ENCODE data around the gene TMEM178B. TPM values are rescaled to one million over a fixed set of nuclear protein-coding genes. Genes with fewer than 3 reads are reported as not detected.

TMEM178B gene
- total RNA-seq, 1 experiment from 2014 or later = not detected

DNA sequence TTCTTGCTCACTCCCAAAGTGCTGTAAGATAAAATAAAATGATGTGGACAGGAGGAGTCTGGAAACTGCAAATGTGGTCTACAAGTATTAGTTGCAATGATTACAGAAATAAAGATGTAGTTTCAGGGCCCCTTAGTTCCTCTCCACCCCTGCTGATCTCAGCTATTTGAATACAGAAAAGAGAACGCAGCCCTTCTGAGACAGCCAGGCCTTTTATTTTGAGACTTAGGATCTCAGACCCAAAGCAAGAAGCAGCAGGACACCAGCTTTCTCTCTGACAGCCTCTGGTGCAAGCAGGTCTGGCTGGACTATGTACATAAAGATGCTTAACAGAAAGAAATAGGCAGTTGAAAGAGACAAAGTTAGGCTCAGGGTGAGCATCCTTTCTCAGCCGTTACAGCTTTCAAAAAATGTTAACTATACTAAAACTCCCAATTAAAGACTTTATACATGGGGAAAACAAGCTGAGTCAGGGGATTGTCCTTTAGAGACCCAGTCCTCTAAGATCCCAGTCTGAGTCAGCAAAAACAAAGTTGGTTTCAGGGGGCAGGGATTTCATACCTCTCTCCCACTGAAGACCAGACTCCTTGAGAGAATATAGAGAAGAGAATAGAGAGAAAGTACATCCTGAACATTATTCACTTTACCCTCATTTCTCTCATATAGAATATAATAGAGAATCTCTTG, 220.4 kb downstream of the TMEM178B start:
- intact Hi-C loops (cut with micrococcal nuclease; ENCODE audit: unreplicated experiment) = no loop called here
- Histone ChIP-seq H3K36me3 (ENCODE audit: low read depth) (no peaks in the 10 kb centered on the region), H3K4me1 (replicated peaks; ENCODE audit: insufficient read depth) (no peaks in the 10 kb centered on the region), H3K27ac (no peak overlapping the region), H3K4me3 (no peak overlapping the region), H2AFZ (no peak overlapping the region), H3K9me3 (ENCODE audit: insufficient read depth, low read depth) (no peaks in the 10 kb centered on the region), H3K4me2 (no peak overlapping the region), H3F3A (ENCODE audit: insufficient read depth, low read depth) (no peaks in the 10 kb centered on the region), H3K9me2 (ENCODE audit: insufficient read depth) (no peaks in the 10 kb centered on the region), H3K27me3 (ENCODE audit: insufficient read depth, low read depth) (peaks cover 53% of the 10 kb centered on the region), H4K20me1 (ENCODE audit: insufficient read depth) (no peaks in the 10 kb centered on the region), H3K79me2 (ENCODE audit: low read depth) (no peaks in the 10 kb centered on the region)
- POLR2A ChIA-PET (ENCODE audit: unreplicated experiment) = no interaction called here
- CTCF ChIA-PET = no interaction called here
- no peak for DNase-seq
- no TSS peak for BruUV-seq (replicated peaks)
- no peak for TF ChIP-seq EZH2 (IDR thresholded peaks at IDR 0.05; ENCODE audit: low read depth)
- TF ChIP-seq, protein P1, sequence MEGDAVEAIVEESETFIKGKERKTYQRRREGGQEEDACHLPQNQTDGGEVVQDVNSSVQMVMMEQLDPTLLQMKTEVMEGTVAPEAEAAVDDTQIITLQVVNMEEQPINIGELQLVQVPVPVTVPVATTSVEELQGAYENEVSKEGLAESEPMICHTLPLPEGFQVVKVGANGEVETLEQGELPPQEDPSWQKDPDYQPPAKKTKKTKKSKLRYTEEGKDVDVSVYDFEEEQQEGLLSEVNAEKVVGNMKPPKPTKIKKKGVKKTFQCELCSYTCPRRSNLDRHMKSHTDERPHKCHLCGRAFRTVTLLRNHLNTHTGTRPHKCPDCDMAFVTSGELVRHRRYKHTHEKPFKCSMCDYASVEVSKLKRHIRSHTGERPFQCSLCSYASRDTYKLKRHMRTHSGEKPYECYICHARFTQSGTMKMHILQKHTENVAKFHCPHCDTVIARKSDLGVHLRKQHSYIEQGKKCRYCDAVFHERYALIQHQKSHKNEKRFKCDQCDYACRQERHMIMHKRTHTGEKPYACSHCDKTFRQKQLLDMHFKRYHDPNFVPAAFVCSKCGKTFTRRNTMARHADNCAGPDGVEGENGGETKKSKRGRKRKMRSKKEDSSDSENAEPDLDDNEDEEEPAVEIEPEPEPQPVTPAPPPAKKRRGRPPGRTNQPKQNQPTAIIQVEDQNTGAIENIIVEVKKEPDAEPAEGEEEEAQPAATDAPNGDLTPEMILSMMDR (conservative IDR thresholded peaks at IDR 0.05) = no peak

- POLR2A ChIA-PET (ENCODE audit: unreplicated experiment) = no interaction called here
- Histone ChIP-seq H3K4me2 (no peak overlapping the region), H3K79me2 (ENCODE audit: low read depth) (no peaks in the 10 kb centered on the region), H3K27me3 (ENCODE audit: insufficient read depth, low read depth) (peaks cover 51% of the 10 kb centered on the region), H4K20me1 (ENCODE audit: insufficient read depth) (no peaks in the 10 kb centered on the region), H2AFZ (no peak overlapping the region), H3K9me2 (ENCODE audit: insufficient read depth) (no peaks in the 10 kb centered on the region), H3F3A (ENCODE audit: insufficient read depth, low read depth) (no peaks in the 10 kb centered on the region), H3K4me3 (no peak overlapping the region), H3K9me3 (ENCODE audit: insufficient read depth, low read depth) (no peaks in the 10 kb centered on the region), H3K4me1 (replicated peaks; ENCODE audit: insufficient read depth) (no peaks in the 10 kb centered on the region), H3K36me3 (ENCODE audit: low read depth) (no peaks in the 10 kb centered on the region), H3K27ac (no peak overlapping the region)
- no TSS peak for BruUV-seq (replicated peaks)
- intact Hi-C loops (cut with micrococcal nuclease; ENCODE audit: unreplicated experiment) = no loop called here
- CTCF ChIA-PET = no interaction called here
- DNase-seq = no peak
- no peak for TF ChIP-seq EZH2 (IDR thresholded peaks at IDR 0.05; ENCODE audit: low read depth)
- TF ChIP-seq, protein P1 (conservative IDR thresholded peaks at IDR 0.05) = no peak
These were observed 221.6 kb downstream of the TMEM178B start for GRCh38 chr7:141295367-141295895.

- Histone ChIP-seq H4K20me1 (ENCODE audit: insufficient read depth) (no peaks in the 10 kb centered on the region), H2AFZ (no peak overlapping the region), H3F3A (ENCODE audit: insufficient read depth, low read depth) (no peaks in the 10 kb centered on the region), H3K9me3 (ENCODE audit: insufficient read depth, low read depth) (no peaks in the 10 kb centered on the region), H3K27me3 (ENCODE audit: insufficient read depth, low read depth) (peaks cover 14% of the 10 kb centered on the region), H3K79me2 (ENCODE audit: low read depth) (no peaks in the 10 kb centered on the region), H3K4me1 (replicated peaks; ENCODE audit: insufficient read depth) (no peaks in the 10 kb centered on the region), H3K4me3 (no peak overlapping the region), H3K27ac (no peak overlapping the region), H3K36me3 (ENCODE audit: low read depth) (no peaks in the 10 kb centered on the region), H3K4me2 (no peak overlapping the region), H3K9me2 (ENCODE audit: insufficient read depth) (no peaks in the 10 kb centered on the region)
- intact Hi-C loops (cut with micrococcal nuclease; ENCODE audit: unreplicated experiment) = no loop called here
- no peak for DNase-seq
- POLR2A ChIA-PET (ENCODE audit: unreplicated experiment) = interaction anchor here (0.7 kb wide), 1 partner anchor 331 kb away, joined by 5 read pairs; no protein-coding TSS in a partner anchor
- TF ChIP-seq, protein P1 (conservative IDR thresholded peaks at IDR 0.05) = no peak
- no peak for TF ChIP-seq EZH2 (IDR thresholded peaks at IDR 0.05; ENCODE audit: low read depth)
- CTCF ChIA-PET = no interaction called here
- BruUV-seq (replicated peaks) = no TSS peak
These were observed 227.0 kb downstream of the TMEM178B start for GRCh38 chr7:141300816-141301215.

All from PC-9 (cell line).